GM19468 (cell line): ENCODE data around the gene HOXB9.

Experiments
- ATAC-seq: cut with Tn5 transposase; IDR thresholded peaks from one replicate; pipeline ENCODE4 v1.9.1; 2021; ENCODE audit warnings: mild to moderate bottlenecking, moderate library complexity, moderate number of reproducible peaks; ENCODE audit not compliant: unreplicated experiment; ENCODE audit errors: extremely low read depth

Gene HOXB9

DNA sequence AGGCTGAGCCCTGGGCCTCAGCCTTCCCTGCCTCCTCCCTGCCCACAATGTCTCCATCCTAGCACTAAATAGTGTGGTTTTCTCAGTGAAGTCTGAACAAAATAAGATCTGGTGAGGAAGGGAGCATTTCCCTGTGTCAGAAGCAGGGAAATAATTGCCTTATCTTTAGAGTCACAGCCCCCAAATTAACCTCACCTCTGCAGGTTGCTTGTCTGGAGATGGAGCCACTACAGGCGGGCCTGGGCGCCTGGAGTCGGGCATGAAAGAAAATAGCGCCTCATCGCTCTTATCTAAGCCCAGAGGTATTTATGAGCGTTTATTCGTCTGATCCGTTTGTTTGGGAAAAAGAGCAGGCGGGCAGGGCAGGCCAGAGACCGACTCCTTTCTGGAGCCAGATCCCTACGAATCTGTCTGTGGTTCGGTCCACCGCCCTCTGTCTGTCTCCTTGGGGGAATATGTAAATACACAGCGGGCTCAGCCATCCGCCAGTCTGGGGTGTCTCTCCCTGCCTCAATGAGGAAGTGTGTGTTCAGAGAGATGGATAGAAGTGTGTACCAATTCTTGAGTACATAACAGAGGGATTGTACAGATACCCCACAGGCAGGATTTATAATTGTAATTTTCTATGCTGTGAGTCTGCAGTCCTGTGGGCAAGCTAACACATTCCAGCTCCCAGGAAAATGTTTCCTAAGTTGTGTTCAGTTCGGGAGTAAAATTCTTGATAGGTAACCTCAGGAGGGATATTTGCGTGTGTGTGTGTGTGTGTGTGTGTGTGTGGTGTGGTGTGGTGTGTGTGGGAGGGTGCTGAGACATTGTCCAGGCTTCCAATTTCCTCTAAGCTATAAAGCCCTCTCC lies 25.7 kb downstream of the HOXB9 start:
- no peak for ATAC-seq

DNA sequence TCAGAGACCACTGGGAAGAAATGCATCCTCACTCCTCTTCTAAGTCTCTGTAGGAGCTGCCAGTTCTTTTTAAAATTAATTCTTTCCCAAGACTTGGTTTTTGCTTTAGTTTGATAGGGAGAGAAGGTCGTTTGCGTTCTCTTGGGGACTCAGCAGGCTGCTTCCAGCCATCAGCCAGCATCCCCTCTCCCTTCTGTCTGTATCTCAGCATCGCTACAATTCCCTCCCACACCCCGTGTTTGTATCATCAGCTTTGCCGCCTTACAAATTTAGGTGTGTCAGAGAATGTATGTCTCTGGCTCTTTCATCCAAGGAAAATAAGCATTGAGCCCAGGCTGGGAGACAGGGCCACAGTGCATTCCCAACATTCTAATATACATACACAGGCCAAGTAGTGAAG lies 26.8 kb downstream of the HOXB9 start:
- ATAC-seq: no peak

DNA sequence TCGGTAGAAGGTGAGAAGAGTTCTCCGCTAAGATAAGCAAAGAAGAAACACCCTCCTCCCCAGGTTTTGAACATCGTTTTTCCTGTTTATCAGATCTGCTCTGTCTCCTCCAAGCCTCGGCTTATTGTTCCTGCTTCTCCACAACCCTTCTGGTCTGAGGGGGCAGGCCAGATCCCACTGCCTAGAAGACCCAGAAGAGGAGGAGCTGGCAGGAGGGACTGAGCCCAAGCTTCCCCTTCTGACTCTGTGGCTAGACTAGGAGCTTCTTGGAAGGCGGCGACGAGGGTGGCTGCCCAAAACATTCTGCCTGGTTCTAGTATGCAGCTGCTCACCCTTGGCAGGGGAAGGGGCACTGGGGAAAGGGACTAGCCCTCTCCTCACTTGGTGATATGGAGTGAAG lies 27.4 kb downstream of the HOXB9 start:
- ATAC-seq: no peak

DNA sequence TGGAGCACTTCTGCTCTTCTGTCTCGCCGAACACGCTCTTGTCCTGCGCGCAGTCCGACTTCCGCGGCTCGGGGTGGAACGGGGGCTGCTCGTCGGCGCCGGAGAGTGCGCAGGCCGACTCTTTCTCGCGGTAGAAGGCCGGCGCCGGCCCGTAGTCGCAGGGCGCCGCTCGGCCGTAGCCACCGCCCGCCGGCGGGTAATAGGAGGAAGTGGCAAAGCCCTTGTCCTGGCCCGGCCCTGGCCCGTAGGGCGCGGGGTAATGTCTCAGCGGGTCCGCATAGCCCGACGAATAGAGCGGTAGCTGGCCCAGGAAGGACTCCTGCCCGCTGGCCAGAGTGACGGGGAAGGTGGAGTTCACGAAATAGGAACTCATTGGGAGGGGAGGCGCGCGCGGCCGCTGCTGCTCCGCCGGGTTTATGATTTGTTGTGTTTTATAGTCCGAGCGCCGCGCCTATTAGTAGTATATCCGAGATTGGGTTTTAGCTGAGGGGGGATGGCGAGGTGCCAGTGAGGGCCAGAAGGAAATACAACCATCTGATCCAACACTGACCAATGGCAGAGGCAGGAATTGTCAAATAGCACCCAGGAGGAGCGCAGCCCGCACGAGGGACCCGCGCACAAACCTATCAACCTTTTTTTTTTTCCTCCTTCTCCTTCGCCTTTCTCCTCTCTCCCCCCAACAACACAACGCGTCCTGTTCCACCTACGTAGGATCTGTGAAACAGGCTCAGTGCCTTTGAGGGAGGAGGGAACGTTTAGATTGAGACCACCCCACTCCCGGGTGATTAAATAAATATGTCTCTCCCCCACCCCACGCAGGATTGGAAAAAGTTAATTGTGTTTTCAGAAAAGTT lies 28.2 kb downstream of the HOXB9 start:
- no peak for ATAC-seq

DNA sequence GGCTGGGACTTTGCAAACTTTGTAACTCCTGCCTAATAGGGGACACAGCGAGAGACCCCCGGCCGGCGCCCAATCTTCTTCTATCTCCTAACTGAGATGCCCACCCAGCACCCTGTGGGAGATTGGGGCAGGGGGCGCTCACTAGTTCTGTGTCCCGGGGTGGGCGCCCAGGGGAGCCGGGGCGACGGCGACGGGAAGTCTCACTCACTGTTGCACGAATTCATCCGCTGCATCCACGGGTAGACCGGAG lies 28.7 kb downstream of the HOXB9 start:
- no peak for ATAC-seq

DNA sequence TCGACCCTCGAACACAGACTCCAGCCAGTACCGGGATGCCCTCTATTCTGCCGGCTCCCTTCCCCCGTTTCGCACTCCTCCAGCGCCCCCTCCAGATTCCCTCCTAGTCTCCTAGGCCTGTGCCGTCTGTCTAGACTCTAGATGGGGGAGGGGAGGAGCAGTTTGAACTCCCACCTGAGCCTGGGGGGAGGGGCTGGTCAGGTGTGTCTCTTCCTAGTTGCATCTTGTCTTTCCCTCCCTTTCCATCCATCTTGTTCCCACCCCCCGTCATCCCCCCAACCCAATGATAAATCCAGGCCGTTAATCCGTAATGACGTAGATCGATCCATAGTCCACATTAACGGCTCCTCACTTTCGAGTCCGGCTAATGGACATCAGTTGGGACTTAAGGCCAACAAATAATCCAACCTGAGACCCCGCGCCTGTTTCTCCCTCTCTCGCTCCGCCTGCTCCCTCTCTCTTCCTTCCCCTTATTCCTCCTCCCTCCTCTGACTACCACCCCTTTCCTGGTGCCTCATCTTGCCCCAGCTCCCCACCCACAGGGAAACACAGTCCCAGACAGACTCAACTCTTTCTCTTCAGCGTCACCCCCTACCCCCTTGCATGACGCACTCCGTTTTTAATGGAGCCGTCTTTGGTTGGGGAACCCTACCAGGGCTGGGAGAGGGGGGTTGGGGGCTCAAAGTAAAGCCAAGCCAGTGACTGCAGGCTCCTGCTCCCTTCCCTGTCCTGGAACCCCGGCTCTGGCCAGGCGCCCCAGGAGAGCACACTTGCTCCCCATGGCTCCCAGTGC lies 29.2 kb downstream of the HOXB9 start:
- ATAC-seq: no peak

DNA sequence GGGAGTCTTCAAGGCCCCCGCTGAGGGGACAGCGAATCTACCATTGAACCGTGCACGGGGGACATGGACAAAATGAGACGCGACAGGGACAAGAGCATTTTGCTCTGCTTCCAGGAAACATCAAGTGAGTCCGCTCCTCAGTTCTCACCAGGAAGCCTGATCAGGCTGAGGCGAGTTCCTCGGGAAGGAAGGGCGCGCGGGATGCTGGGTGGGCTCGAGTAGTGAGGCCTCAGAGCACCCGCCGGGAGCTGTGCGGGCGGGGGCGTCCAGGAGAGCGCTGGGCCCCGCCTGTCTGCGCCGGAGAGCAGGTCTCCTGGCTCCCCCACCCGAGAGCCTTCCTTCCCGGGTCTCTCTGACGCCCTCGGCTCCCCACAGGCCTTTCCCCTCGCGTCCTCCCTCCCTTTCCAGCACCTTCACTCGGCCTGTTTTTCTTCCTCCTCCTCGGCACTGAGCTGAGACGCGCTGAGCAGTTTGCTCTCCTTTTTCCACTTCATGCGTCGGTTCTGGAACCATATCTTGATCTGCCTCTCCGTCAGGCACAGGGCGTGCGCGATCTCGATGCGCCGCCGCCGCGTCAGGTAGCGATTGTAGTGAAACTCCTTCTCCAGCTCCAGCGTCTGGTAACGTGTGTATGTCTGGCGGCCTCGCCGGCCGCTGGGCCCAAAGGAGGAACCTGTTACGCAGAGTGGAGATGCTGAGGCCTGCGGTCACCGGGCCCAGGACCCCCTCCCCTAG lies 30.0 kb downstream of the HOXB9 start:
- no peak for ATAC-seq

DNA sequence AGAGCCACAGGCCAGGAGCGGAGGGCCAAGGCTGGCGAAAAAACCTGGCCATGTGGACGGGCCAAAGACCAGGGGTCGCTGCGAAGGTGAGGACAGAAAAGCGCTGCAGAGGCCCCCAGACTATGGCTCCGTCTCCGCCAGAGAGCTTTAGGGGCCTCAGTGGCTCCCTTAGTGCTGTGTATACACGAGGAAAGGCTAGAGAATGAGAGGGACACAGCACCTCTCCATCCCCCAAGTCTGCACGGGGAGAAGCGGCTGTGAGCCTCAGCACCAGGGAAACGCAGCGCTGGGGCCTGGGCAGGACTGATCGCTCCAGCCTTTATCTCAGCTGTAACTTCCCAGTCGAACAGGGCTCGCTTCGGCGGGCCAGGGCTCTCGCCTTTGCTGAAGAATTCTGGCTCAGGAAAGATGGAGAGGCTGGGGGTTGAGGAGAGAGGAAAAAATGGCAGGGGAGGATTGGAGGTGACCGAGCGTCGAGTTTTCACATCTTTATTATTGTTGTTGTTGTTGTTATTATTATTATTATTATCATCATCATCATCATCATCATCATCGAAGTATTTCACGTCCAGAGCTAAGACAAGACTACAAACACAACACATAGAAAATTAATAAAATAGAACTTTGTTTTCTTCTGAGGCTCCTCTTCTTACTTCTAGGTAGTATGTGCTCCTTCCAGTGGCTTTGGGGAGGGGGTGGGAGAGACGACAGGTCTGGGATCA lies 30.7 kb downstream of the HOXB9 start:
- ATAC-seq: no peak

DNA sequence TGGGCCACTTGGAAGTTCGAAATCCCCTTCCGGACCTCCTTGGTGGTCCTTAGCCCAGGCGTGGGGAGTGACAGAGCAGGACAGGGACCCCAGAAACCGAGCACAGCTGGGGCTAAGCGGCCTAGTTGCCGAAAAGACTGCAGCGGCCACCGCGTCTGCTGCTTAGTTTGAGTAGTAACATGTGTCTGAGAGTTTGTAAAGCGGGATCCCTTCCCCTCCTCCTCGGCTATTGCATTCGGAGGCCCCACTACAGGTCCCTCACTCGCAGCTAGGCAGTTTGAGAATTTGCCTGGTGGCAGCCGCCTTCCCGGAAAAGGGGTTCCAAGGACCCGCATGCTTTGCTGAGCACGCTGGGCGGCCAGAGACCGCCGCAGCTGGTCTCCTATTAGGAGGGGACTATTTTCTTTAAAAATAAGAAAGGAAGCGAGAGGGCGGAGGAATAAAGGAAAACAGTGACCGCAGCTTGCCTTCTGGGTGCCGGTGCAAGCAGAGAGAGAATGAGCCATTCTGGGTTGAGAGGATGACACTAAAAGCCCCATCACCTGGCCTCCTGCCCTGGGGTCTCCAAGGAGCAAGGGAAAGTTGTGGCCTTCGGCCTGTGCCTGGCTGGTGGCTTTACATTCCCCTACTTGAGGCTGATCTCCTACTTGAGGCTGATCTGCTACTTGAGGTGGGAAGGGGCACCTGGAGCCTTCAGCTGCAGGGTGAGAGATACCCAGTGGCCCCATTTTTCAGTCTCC lies 31.4 kb downstream of the HOXB9 start:
- ATAC-seq: no peak

DNA sequence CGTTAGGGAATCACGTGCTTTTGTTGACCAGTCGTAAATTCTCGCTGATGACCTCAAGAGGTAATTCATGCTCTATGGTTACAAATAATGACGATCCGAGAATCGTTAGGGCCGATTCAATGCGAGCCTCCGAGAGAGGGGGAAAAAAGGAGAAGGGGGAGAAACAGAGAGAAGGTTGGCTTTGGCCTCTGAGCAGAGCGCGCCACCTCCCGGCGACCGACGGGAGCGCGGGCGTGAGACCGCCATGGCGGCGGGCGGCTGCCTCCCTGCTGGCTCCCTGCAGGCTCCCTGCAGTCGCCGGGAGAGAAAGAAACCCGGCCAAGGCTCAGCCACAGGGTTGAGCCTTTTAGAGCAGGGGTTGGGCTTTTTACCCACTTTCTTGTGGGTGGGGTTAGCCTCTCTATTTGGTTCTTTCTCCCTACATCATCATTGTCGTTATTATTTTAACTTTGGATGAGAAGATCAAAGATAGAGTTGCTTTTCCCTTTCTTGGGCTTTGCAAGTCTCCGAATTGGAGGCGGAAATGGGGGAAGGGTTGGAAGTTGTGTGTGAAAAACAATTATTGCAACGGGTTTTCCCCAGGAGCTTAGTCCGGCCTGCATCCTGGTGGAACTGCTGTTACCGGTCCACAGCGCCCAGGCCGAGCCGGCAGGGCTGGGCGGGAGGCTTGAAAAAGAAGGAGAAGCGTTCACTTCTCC lies 32.2 kb downstream of the HOXB9 start:
- ATAC-seq: no peak

DNA sequence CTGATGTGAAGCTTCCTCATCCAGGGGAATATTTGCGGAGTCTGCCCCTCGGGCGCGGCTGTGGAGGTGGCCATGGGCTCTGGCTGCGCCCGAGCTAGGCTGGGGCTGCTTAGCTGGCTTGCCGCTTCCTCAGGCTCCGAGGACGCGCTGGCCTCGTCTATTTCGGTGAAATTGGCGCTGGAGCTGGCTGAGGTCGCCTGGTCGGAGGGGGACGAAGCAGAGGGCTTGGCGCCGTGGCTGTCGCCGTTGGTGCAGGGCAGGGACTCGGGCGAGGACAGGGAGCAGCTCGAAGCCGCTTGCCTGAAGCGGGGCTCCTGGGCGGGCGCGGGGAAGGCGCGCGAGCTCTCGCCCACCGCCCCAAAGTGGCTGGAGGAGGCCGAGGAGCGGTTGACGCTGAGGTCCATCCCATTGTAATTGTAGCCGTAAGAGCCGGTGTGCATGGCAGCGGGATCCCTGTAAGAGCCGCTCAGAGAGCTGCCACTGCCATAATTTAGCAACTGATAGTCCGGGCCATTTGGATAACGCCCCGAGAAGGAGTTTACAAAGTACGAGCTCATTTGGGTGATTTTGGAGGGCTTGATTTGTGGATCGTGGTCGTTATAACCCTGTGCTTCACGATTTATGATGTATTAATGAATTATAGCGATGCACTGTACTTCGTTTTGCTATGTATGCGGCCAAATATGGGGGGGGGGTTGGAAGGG lies 32.9 kb downstream of the HOXB9 start, which contains the start of gene HOXB5:
Gene HOXB5 (minus strand): TSS at position 654 of the 704 bp plus-strand sequence. CDS start 97 bp downstream, at position 557.
- no peak for ATAC-seq

DNA sequence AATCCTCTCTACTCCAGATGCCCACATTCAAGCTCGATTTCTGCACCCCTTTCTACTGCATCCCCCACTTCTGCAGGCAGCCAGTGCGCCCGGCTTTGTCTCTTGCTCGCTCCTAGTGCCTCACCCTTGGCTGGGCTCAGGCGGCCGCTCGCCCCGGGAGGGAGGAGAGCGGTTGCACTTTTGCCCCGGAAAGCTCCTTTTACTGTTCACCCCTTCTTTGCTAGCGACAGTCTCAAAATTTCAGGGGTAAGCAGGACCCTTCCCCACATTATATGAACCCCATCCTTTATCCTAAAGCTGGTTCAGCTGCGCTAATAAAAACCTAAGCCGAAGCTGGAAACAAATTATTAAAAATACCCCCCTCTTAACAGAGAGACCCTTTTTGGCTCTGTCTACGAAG lies 33.6 kb downstream of the HOXB9 start:
- no peak for ATAC-seq

DNA sequence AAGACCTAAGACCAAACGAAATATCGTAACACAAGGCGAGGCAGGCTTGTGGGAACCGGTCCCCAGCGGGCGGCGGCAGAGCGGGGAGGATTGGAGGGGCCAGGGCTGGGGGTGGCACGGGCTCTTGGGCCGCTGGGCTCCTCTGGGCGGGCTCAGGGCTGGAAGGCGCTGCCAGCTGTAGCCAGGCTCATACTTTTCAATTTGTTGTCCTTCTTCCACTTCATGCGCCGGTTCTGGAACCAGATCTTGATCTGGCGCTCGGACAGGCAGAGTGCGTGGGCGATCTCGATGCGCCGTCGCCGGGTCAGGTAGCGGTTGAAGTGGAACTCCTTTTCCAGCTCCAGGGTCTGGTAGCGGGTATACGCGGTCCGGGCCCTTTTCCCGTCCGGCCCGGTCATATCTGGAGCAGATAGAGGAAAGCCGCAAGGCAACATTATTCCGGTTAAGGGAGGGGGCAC lies 34.1 kb downstream of the HOXB9 start:
- ATAC-seq: no peak

DNA sequence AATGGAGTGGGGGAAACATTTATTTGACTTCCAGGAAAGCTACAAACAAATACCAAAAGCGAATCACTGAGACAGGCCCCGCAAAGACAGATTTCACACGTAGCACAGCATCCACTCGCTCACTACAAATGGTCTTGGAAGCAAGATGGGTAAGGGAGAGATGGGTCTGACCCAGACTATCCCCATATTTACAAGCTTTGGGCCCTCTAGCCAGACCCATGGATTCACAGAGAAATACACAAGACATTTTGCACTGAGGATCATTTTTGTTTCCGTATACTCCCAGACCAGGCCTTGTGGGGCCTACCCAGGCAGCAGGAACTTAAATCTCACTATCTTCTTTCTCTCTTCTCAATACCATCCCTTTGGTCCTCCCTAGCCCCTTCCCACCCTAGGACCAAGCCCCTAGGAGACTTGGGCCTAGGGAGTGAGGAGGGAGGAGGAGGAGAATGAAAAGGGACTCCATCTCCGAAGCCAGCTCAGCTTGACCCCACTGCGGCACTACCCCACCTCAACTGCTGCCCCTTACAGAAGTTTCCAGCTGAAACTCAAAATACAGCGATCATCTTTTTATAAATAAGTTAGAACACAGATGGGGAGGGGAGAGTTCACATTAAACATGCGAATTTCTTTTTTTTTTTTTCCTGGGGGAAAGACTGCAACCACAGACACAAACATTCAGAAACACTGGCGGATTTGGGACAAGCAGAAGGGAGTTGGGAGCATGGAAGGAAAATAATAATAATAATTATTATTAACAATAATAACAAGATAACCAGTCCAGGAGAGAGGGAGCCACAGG lies 34.7 kb downstream of the HOXB9 start:
- no peak for ATAC-seq

DNA sequence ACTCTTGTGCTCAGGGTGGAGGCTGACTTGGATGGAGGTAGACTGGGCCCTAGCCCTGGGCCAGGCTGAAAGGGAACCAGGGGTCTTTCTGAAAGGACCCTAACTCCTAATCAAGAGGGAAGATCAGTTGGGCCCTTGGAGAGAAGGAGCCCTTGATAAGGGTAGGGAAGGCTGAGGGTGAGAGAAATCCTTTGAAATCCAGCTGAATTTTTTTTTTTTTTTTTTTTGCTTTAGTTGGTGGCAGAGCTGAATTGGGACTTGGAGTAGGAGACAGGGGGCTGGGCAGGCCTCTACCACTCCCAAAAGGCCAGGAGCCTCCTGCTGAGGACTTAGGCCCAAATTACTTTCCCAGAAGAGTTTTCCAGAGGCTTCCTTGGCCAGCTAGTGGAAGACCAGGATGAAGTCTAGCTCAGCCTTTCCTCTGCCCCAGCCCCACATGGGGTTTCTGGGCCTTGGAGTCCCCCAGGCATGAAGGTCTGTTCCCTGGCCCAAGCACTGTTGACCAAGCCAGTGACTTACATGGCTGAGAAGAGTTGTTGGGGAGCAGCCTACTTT lies 35.5 kb downstream of the HOXB9 start:
- ATAC-seq: no peak

DNA sequence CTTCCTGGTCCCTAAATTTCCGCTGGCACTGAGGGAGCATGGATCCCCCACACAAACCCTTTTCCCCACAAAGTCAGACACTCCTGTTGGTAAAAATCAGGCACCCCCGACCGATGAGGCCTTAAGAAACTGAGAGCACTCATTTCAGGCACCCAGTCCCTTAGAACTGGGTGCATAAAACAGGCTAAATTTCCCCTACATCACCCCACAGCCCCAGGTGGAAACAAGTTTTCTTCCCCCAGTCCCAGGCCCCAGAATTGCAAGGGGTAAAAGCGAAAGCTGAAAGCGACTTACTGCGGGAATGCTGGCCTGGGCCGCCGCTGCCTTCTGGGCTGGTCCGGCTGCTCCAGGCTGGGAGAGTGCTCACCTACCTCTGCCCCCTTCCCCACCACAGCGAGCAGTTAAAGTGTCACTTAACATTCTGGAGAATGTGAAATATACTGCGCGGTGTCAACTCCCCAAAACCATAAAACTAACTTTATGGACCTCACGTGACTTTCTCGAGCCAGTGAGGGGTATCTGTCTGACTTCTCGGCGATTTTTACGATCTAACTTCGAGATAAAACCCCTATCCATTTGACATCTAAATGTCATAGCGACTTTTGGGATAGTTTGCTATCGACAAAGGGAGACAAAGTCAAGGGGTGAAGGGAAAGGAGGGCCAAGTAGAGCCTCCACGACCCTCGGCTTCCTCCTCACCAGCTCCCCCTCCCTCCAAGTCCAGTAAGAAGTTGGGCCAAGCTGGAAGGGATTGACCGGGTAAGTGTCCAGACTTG lies 36.1 kb downstream of the HOXB9 start, which contains the start of gene HOXB3:
Gene HOXB3 (minus strand): TSS at position 411 of the 776 bp plus-strand sequence. CDS start 37,767 bp downstream, outside the sequence.
- ATAC-seq: no peak
